Measurements from ENCODE around the gene MICU2.

Gene MICU2

GRCh38 chr13:21450936-21451335 lies 153.0 kb downstream of the MICU2 start:
- peaks cover 78% of the 10 kb centered on the region for H3K79me2 ChIP-seq (ENCODE audit: insufficient read depth, low read length)
- H3K4me2 ChIP-seq (ENCODE audit: low read length), result no peak overlapping the region
- no peaks in the 10 kb centered on the region for H3K4me1 ChIP-seq (ENCODE audit: insufficient read depth, low read length, severe bottlenecking)
- H3F3A ChIP-seq (ENCODE audit: insufficient read depth, low read length), result no peaks in the 10 kb centered on the region
- H2AFZ ChIP-seq (ENCODE audit: low read length), result no peak overlapping the region
- H3K9ac ChIP-seq (ENCODE audit: low read length), result no peak overlapping the region
- H3K27me3 ChIP-seq (ENCODE audit: insufficient read depth, low read length), result no peaks in the 10 kb centered on the region
- H3K36me3 ChIP-seq (ENCODE audit: insufficient read depth, low read length), result no peaks in the 10 kb centered on the region; the same call in 1 of the 2 replicates
- no peaks in the 10 kb centered on the region for H3K9me2 ChIP-seq (ENCODE audit: low read depth, low read length)
- TF ChIP-seq, protein P1, sequence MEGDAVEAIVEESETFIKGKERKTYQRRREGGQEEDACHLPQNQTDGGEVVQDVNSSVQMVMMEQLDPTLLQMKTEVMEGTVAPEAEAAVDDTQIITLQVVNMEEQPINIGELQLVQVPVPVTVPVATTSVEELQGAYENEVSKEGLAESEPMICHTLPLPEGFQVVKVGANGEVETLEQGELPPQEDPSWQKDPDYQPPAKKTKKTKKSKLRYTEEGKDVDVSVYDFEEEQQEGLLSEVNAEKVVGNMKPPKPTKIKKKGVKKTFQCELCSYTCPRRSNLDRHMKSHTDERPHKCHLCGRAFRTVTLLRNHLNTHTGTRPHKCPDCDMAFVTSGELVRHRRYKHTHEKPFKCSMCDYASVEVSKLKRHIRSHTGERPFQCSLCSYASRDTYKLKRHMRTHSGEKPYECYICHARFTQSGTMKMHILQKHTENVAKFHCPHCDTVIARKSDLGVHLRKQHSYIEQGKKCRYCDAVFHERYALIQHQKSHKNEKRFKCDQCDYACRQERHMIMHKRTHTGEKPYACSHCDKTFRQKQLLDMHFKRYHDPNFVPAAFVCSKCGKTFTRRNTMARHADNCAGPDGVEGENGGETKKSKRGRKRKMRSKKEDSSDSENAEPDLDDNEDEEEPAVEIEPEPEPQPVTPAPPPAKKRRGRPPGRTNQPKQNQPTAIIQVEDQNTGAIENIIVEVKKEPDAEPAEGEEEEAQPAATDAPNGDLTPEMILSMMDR (IDR thresholded peaks at IDR 0.05; ENCODE audit: low read length), result no peak
- TF ChIP-seq EZH2 (IDR thresholded peaks at IDR 0.05; ENCODE audit: borderline replicate concordance, low read length), result no peak
- no peak overlapping the region for H3K27ac ChIP-seq (ENCODE audit: low read depth, low read length, poor library complexity, severe bottlenecking)
- no peaks in the 10 kb centered on the region for H4K20me1 ChIP-seq (ENCODE audit: insufficient read depth, low read length)
- peaks cover 11% of the 10 kb centered on the region for H3K9me3 ChIP-seq (ENCODE audit: low read length)
- no peak overlapping the region for H3K4me3 ChIP-seq (ENCODE audit: low read depth, low read length, poor library complexity, severe bottlenecking)

- peaks cover 76% of the 10 kb centered on the region for H3K79me2 ChIP-seq (ENCODE audit: insufficient read depth, low read length)
- H3K36me3 ChIP-seq (ENCODE audit: insufficient read depth, low read length), result no peaks in the 10 kb centered on the region; the same call in 1 of the 2 replicates
- no peaks in the 10 kb centered on the region for H3K27me3 ChIP-seq (ENCODE audit: insufficient read depth, low read length)
Measured at GRCh38 chr13:21446656-21447055, 157.3 kb downstream of the MICU2 start.

DNA sequence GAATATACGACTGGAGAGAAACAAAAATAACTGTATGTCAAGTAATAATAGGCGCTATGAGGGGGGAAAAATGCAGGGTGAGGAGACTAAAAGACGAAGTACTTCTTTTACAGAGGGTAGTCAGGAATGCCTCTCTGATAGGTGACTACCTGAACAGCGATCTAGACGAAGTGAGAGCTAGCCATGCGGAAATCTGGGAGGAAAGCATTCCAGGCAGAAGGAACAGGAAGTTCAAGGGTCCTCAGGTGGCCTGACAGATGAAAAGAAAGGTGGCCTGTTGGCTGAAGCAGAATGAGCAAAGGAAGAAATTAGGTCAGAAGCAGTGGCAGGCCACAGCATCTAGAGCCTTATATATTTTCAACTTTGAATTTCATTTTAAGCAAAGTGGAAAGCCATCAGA lies 158.2 kb downstream of the MICU2 start:
- no peak for TF ChIP-seq EZH2 (IDR thresholded peaks at IDR 0.05; ENCODE audit: borderline replicate concordance, low read length)
- TF ChIP-seq, protein P1 (IDR thresholded peaks at IDR 0.05; ENCODE audit: low read length), result no peak
- Histone ChIP-seq H3K27ac (ENCODE audit: low read depth, low read length, poor library complexity, severe bottlenecking) (no peak overlapping the region), H3K36me3 (ENCODE audit: insufficient read depth, low read length) (no peaks in the 10 kb centered on the region; the same call in 1 of the 2 replicates), H4K20me1 (ENCODE audit: insufficient read depth, low read length) (0 out of 2 replicates have a peak, but pooled peaks cover 2% of the 10 kb centered on the region), H3K27me3 (ENCODE audit: insufficient read depth, low read length) (no peaks in the 10 kb centered on the region), H3K9me3 (ENCODE audit: low read length) (no peaks in the 10 kb centered on the region), H3F3A (ENCODE audit: insufficient read depth, low read length) (no peaks in the 10 kb centered on the region), H3K4me1 (ENCODE audit: insufficient read depth, low read length, severe bottlenecking) (no peaks in the 10 kb centered on the region), H2AFZ (ENCODE audit: low read length) (no peak overlapping the region), H3K4me2 (ENCODE audit: low read length) (no peak overlapping the region), H3K9me2 (ENCODE audit: low read depth, low read length) (no peaks in the 10 kb centered on the region), H3K9ac (ENCODE audit: low read length) (no peak overlapping the region), H3K4me3 (ENCODE audit: low read depth, low read length, poor library complexity, severe bottlenecking) (no peak overlapping the region), H3K79me2 (ENCODE audit: insufficient read depth, low read length) (peaks cover 73% of the 10 kb centered on the region)

More at GRCh38 chr13:21446656-21447055, 157.3 kb downstream of the MICU2 start:
- Histone ChIP-seq H4K20me1 (ENCODE audit: insufficient read depth, low read length) (0 out of 2 replicates have a peak, but pooled peaks cover 2% of the 10 kb centered on the region), H2AFZ (ENCODE audit: low read length) (no peak overlapping the region), H3K9me3 (ENCODE audit: low read length) (no peaks in the 10 kb centered on the region), H3K4me3 (ENCODE audit: low read depth, low read length, poor library complexity, severe bottlenecking) (no peak overlapping the region), H3K4me2 (ENCODE audit: low read length) (no peak overlapping the region), H3K9me2 (ENCODE audit: low read depth, low read length) (no peaks in the 10 kb centered on the region), H3F3A (ENCODE audit: insufficient read depth, low read length) (no peaks in the 10 kb centered on the region), H3K4me1 (ENCODE audit: insufficient read depth, low read length, severe bottlenecking) (no peaks in the 10 kb centered on the region), H3K27ac (ENCODE audit: low read depth, low read length, poor library complexity, severe bottlenecking) (no peak overlapping the region), H3K9ac (ENCODE audit: low read length) (no peak overlapping the region)
- TF ChIP-seq EZH2 (IDR thresholded peaks at IDR 0.05; ENCODE audit: borderline replicate concordance, low read length), result no peak
- TF ChIP-seq, protein P1 (IDR thresholded peaks at IDR 0.05; ENCODE audit: low read length), result no peak
